Mesodermal cell (in vitro differentiated cells): ENCODE results near the gene PCSK7.
"Not testable (repeated sequence)": the region's sequence is repeated elsewhere in the genome, so short reads cannot be mapped to it uniquely, and the experiment has no call there.

ENCODE experiments used
- H3K27ac ChIP-seq: 2 replicates; pipeline ENCODE4 v1.7.0; 2013; ENCODE audit warnings: mild to moderate bottlenecking, low read depth, low read length, moderate library complexity; ENCODE audit not compliant: severe bottlenecking
- H3K36me3 ChIP-seq: 2 replicates; pipeline ENCODE4 v1.7.1; 2013; ENCODE audit warnings: mild to moderate bottlenecking, low read length, moderate library complexity; ENCODE audit not compliant: control insufficient read depth, insufficient read depth
- H3K4me1 ChIP-seq: one replicate; pipeline ENCODE4 v1.7.1; 2013; ENCODE audit warnings: mild to moderate bottlenecking, low read length; ENCODE audit not compliant: insufficient read depth, control insufficient read depth, poor library complexity, severe bottlenecking
- H3K4me3 ChIP-seq: 2 replicates; pipeline ENCODE4 v1.7.0; 2013; ENCODE audit warnings: low read length, control low read depth, mild to moderate bottlenecking; ENCODE audit not compliant: insufficient read depth, poor library complexity, severe bottlenecking; ENCODE audit errors: extremely low read depth
- H3K9me3 ChIP-seq: 2 replicates; pipeline ENCODE4 v1.7.1; 2013; ENCODE audit warnings: mild to moderate bottlenecking, low read length, moderate library complexity; ENCODE audit not compliant: control insufficient read depth
- WGBS, 2 experiments: methylation state at CpG; one replicate each; pipeline ENCODE4 v1.1.5; 2013; ENCODE audit warnings: missing lambda C conversion rate in 2 of 2; ENCODE audit not compliant: insufficient coverage in 2 of 2; 5-methylcytosine and 5-hydroxymethylcytosine counted together

Gene PCSK7

GRCh38 chr11:117187799-117188481, 43.9 kb downstream of the PCSK7 start:
- Histone ChIP-seq H3K4me3 (no peak overlapping the region), H3K4me1 (no peaks in the 10 kb centered on the region), H3K27ac (no peak overlapping the region), H3K36me3 (peaks cover 60% of the 10 kb centered on the region), H3K9me3 (no peaks in the 10 kb centered on the region)
- WGBS, 2 experiments, result 95 to 96% methylated on average over 14 to 15 of the region's 16 CpGs

- no peaks in the 10 kb centered on the region for H3K9me3 ChIP-seq
- H3K36me3 ChIP-seq, result peaks cover 60% of the 10 kb centered on the region
- no peaks in the 10 kb centered on the region for H3K4me1 ChIP-seq
- H3K27ac ChIP-seq, result no peak overlapping the region
- H3K4me3 ChIP-seq, result no peak overlapping the region
- 97 to 98% methylated on average over 9 to 11 of the region's 13 CpGs for WGBS, 2 experiments
Measured at GRCh38 chr11:117187428-117187798, 44.5 kb downstream of the PCSK7 start.

- Histone ChIP-seq H3K27ac (no peak overlapping the region), H3K4me3 (no peak overlapping the region), H3K36me3 (peaks cover 63% of the 10 kb centered on the region), H3K4me1 (no peaks in the 10 kb centered on the region), H3K9me3 (no peaks in the 10 kb centered on the region)
- 87 to 94% methylated on average over 4 to 6 of the region's 6 CpGs for WGBS, 2 experiments
Measured at GRCh38 chr11:117187007-117187406, 44.9 kb downstream of the PCSK7 start.

- Histone ChIP-seq H3K36me3 (peaks cover 64% of the 10 kb centered on the region), H3K9me3 (no peaks in the 10 kb centered on the region), H3K27ac (no peak overlapping the region), H3K4me3 (no peak overlapping the region), H3K4me1 (no peaks in the 10 kb centered on the region)
- 97 to 100% methylated on average over 2 to 3 of the region's 4 CpGs for WGBS, 2 experiments
Measured at GRCh38 chr11:117186431-117186761, 45.5 kb downstream of the PCSK7 start.

GRCh38 chr11:117185736-117186430, 46.0 kb downstream of the PCSK7 start:
- Histone ChIP-seq H3K4me1 (no peaks in the 10 kb centered on the region), H3K27ac (no peak overlapping the region), H3K36me3 (peaks cover 60% of the 10 kb centered on the region), H3K9me3 (no peaks in the 10 kb centered on the region), H3K4me3 (no peak overlapping the region)
- 93 to 94% methylated on average over 2 to 3 of the region's 5 CpGs for WGBS, 2 experiments

DNA sequence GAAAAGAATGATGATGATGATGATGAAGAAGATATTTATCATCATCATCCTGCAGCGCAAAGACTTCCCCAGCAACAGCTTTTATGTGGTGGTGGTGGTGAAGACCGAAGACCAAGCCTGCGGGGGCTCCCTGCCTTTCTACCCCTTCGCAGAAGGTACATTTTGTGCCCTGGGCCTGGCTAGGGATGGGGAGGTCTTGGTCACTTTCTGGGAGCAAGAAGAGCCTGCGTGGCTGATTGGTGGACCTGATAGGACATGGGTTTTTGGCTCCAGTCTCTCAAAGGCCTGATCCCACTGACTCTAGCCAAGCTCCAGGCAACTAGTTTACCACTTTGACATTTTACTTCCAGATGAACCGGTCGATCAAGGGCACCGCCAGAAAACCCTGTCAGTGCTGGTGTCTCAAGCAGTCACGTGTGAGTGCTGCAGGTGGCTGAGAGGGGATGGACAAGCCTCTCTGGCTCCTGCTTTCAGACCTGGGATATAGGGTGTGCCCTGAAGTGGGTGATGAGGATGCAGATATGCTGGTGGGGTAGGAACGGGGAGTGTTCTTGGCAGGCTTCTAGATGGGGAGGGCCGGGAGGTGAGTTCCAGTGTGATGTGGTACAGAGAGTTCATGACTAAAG, 48.0 kb downstream of the PCSK7 start:
- Histone ChIP-seq H3K36me3 (peaks cover 42% of the 10 kb centered on the region), H3K4me1 (peaks cover 11% of the 10 kb centered on the region), H3K9me3 (no peaks in the 10 kb centered on the region), H3K27ac (no peak overlapping the region), H3K4me3 (no peak overlapping the region)
- WGBS, 2 experiments, result 93 to 100% methylated on average over 5 to 7 of the region's 11 CpGs

- H3K27ac ChIP-seq, H3K9me3 ChIP-seq, H3K4me3 ChIP-seq: not testable (repeated sequence)
- 90 to 94% methylated on average over 11 to 12 of the region's 13 CpGs for WGBS, 2 experiments
- Histone ChIP-seq H3K36me3 (peaks cover 35% of the 10 kb centered on the region), H3K4me1 (peaks cover 13% of the 10 kb centered on the region)
Measured at GRCh38 chr11:117183178-117183577, 48.7 kb downstream of the PCSK7 start.

DNA sequence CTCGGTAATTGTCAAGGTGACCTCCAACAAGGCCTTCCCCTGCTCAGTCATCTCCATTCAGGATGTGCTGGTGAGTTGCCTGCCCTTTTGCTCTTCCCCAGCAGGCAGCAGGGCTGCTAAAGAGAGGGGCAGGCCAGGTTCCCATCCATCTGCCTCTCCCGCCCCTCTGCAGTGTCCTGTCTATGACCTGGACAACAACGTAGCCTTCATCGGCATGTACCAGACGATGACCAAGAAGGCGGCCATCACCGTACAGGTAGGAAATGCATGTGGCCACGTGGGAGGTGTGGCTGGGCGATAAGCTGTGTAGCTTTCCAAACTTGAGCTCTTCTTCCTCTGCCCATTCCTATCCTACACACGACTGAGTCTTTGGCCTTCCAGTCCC, 49.3 kb downstream of the PCSK7 start:
- WGBS, 2 experiments, result 98 to 100% methylated on average over 9 of the region's 10 CpGs
- Histone ChIP-seq H3K4me3 (no peak overlapping the region), H3K4me1 (peaks cover 18% of the 10 kb centered on the region), H3K9me3 (no peaks in the 10 kb centered on the region), H3K36me3 (peaks cover 30% of the 10 kb centered on the region), H3K27ac (no peak overlapping the region)

GRCh38 chr11:117181586-117182550, 50.0 kb downstream of the PCSK7 start:
- Histone ChIP-seq H3K4me1 (peaks cover 18% of the 10 kb centered on the region), H3K36me3 (peaks cover 24% of the 10 kb centered on the region), H3K27ac (no peak overlapping the region), H3K9me3 (no peaks in the 10 kb centered on the region), H3K4me3 (no peak overlapping the region)
- 94 to 95% methylated on average over 19 to 21 of the region's 22 CpGs for WGBS, 2 experiments
